ENCODE data around the gene PRPSAP2.

DNA sequence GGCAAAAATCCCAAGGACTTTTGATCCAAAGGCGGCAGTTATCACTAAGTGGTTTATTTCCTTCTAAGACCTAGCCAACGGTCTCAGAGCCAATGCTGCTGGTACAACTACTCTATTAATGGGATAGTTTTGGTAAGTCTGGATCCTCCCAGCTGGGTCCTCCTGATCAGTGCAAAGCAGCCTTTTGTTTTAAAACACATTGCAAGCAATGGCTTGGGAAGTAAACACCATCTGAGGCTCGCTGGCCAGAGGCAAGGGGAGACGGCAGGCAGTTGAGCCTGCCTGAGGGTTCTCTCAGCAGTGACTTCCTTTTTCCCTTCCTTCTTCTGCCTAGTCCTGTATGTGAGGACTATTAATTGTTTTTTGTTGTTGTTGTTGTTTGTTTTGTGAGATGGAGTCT, 92.4 kb downstream of the PRPSAP2 start:
- TF ChIP-seq CTCF (conservative IDR thresholded peaks at IDR 0.05 in 1 of 2, IDR thresholded peaks at IDR 0.05 in 1 of 2; ENCODE audit: extremely low read depth in 1 of 2, insufficient read depth in 1 of 2, low read depth in 1 of 2, low read length in 2 of 2) (no peak), EZH2 (IDR thresholded peaks at IDR 0.05; ENCODE audit: borderline replicate concordance, low read length) (no peak)
